T-helper 2 cell treated with Interferon-gamma antibody and Interleukin-4, amounts not matched to agents 5 μg/mL and 100 μg/mL, for 36 hours (primary cell): ENCODE results near the gene PTPRG.

Experiments used
- DNase-seq: peaks from one replicate; pipeline ENCODE4 v3.0.0; 2021; ENCODE audit warnings: low spot score
- H3K27ac Mint-ChIP-seq: one replicate; pipeline ENCODE4 v1.8.0; 2021; ENCODE audit warnings: mild to moderate bottlenecking, mixed read lengths
- H3K27me3 Mint-ChIP-seq: one replicate; pipeline ENCODE4 v1.8.0; 2021; ENCODE audit warnings: low read depth, mixed read lengths
- H3K36me3 Mint-ChIP-seq: one replicate; pipeline ENCODE4 v1.8.0; 2021; ENCODE audit warnings: low read depth, mixed read lengths
- H3K4me1 Mint-ChIP-seq: one replicate; pipeline ENCODE4 v1.8.0; 2021; ENCODE audit warnings: low read depth, mixed read lengths
- H3K4me3 Mint-ChIP-seq: one replicate; pipeline ENCODE4 v1.8.0; 2022; ENCODE audit warnings: mild to moderate bottlenecking, moderate library complexity, mixed read lengths
- H3K9me3 Mint-ChIP-seq: one replicate; pipeline ENCODE4 v1.8.0; 2021; ENCODE audit warnings: mixed read lengths

The PTPRG gene

DNA sequence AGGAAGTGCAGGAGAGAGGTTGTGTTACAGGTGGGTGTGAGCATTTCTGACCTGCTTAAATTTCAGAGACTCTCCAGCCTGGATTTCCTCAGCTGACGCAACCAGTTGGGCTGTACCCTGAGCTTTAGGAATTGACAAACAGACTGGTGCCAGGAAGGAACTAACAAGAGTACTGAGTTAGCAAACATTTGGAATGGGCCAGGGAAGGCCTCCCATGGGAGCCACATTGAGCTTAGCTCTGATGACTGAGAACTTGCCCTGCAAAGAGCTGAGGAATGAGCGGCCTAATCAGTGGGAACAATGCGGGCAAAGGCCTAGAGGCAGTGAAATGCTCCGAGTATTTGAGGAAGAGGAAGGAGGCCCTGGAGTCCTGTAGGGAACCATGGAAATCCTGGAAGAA lies 557.8 kb downstream of the PTPRG start:
- Mint-ChIP-seq H3K27me3 (no peaks in the 10 kb centered on the region), H3K9me3 (peaks cover 4% of the 10 kb centered on the region), H3K4me3 (no peak overlapping the region), H3K4me1 (no peaks in the 10 kb centered on the region), H3K27ac (no peak overlapping the region), H3K36me3 (no peaks in the 10 kb centered on the region)
- DNase-seq = no peak

DNA sequence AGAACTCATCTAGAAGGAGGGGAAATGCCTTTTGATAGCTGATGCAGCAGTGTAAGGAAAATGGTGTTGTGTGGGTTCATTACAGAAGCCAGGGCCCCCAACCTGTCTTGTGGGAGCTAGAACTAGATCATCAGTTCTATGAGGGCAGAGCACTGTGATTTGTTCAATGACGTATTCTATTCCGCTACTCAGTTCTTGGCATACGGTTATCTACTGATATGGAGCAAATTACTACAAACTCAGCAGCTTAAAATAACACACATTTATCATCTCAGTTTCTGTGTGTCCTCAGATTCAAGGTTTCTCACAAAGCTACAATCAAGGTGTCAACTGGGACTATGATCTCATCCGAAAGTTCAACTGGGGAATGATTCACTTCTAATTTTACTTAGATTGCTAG lies 561.4 kb downstream of the PTPRG start:
- Mint-ChIP-seq H3K27me3 (no peaks in the 10 kb centered on the region), H3K4me1 (no peaks in the 10 kb centered on the region), H3K36me3 (no peaks in the 10 kb centered on the region), H3K4me3 (no peak overlapping the region), H3K27ac (no peak overlapping the region), H3K9me3 (peaks cover 4% of the 10 kb centered on the region)
- DNase-seq = no peak

DNA sequence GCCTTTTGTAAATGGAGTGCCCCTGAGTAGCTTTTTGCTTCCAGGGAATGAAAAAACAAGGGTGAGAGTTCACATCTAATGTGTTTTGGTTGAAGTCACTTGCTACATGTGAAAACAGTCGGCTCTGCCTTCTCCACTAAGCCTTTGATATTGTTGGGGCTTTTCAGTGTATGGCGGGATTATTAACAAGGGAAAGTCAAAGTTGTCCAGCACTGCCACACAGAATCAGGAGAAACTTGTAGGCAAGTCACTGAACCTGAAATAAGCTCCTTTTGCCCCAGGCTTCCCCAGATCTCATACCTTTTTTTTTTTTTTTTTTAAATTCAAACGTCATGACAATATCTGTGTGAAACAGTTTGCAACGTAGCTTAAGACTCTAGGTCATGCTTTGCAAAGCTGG lies 564.0 kb downstream of the PTPRG start:
- H3K4me3 Mint-ChIP-seq = no peak overlapping the region
- H3K27me3 Mint-ChIP-seq = no peaks in the 10 kb centered on the region
- no peaks in the 10 kb centered on the region for H3K36me3 Mint-ChIP-seq
- DNase-seq = no peak
- no peaks in the 10 kb centered on the region for H3K4me1 Mint-ChIP-seq
- no peaks in the 10 kb centered on the region for H3K9me3 Mint-ChIP-seq
- no peak overlapping the region for H3K27ac Mint-ChIP-seq

DNA sequence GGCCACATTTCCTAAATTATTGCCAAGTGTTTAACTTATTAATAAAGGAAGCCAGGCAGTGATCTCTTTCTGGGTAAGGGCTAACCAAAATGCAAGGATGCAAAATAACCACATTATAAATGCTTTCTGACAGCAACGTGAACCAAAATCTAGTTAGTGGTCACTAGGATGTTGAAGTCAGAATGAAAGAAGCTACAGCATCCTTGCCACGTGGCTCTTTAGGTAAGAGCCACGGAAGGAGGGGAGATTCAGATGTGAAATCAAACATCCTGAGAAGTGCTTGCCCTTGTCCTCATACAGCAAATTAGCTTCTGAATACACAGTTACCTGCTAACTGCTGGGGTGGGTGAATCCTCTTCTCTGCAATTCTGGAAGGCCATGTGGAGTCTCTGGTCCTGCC lies 565.7 kb downstream of the PTPRG start:
- Mint-ChIP-seq H3K36me3 (no peaks in the 10 kb centered on the region), H3K4me3 (no peak overlapping the region), H3K27me3 (no peaks in the 10 kb centered on the region), H3K27ac (no peak overlapping the region), H3K4me1 (no peaks in the 10 kb centered on the region), H3K9me3 (no peaks in the 10 kb centered on the region)
- no peak for DNase-seq

DNA sequence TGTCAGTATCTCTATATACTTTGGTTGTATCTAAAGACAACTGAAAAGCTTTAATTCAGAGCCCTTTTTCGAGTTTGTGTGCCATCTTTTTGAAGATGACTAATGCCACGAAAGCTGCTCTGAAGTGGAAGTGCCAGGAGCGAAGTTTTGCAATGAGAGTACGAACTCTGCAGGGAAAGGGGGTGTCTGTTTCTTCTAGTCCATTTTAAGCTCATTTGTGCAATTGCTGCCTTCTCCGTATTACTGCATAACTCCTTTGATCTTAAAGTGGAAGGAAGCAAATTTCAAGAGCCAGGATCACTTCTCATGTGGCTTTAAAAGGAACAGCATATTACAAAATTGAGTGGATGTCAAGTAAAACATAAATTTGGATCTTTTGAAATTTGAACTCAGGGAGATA lies 566.7 kb downstream of the PTPRG start:
- no peak for DNase-seq
- H3K4me3 Mint-ChIP-seq = no peak overlapping the region
- H3K27ac Mint-ChIP-seq = no peak overlapping the region
- H3K27me3 Mint-ChIP-seq = peaks cover 2% of the 10 kb centered on the region
- H3K4me1 Mint-ChIP-seq = no peaks in the 10 kb centered on the region
- H3K36me3 Mint-ChIP-seq = no peaks in the 10 kb centered on the region
- no peaks in the 10 kb centered on the region for H3K9me3 Mint-ChIP-seq

DNA sequence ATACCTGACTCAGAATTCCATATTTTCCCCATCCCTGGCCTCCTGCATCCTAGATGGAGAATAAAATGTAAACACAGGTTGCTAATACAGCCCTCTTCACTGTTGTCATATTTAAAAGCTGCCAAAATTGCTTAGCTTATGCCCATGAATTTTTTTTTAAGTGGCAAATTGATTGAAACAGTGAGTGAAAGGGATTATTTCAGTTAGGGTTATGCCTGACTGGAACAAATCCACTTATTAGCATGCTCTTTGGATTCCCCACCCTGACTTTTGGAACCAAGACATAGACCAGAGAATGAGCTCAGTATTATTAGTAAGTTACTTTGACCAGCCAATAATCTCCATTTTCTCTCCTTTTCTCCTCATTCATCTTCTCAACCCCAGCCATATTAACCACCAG lies 567.3 kb downstream of the PTPRG start:
- no peak for DNase-seq
- Mint-ChIP-seq H3K4me3 (no peak overlapping the region), H3K27ac (no peak overlapping the region), H3K27me3 (peaks cover 2% of the 10 kb centered on the region), H3K9me3 (no peaks in the 10 kb centered on the region), H3K4me1 (no peaks in the 10 kb centered on the region), H3K36me3 (no peaks in the 10 kb centered on the region)

DNA sequence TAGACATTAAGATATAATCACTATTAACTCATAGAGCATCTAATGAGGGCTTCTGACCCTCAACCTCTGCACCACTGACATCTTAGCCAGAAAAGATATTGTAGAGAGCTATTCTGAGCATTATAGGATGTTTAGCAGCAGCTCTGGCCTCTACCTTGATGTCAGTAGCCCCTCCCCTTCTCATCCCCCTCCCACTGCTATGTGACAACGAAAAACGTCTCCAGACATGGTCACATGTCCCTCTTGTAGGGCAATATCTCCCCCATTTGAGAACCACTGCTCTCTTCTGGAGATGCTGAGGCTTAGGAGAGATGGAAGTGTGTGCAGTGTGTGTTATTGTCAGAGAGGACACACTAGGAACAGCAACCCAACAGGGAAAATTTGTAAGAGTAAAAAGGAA lies 569.7 kb downstream of the PTPRG start:
- H3K4me1 Mint-ChIP-seq = no peaks in the 10 kb centered on the region
- H3K9me3 Mint-ChIP-seq = no peaks in the 10 kb centered on the region
- H3K4me3 Mint-ChIP-seq = no peak overlapping the region
- H3K36me3 Mint-ChIP-seq = no peaks in the 10 kb centered on the region
- H3K27ac Mint-ChIP-seq = no peak overlapping the region
- no peak for DNase-seq
- peaks cover 2% of the 10 kb centered on the region for H3K27me3 Mint-ChIP-seq

DNA sequence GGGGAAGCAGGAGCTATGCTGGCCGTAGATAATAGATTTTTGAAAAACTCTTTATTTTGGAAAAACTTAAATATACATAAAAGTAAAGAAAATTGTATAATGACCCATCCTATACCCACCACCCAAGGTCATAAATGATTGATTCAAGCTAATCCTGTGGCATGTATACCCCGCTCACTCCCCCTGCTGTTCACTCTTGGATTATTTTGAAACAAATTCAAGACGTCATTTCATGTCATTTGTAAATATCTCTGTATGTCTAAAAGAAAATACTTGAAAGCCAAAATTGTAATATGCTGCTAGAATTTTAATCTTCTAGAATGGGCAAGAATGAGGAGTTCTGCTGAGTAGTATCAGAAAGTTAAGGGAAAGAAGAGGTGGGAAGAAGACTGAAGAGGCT lies 570.2 kb downstream of the PTPRG start:
- no peaks in the 10 kb centered on the region for H3K4me1 Mint-ChIP-seq
- no peak overlapping the region for H3K27ac Mint-ChIP-seq
- no peaks in the 10 kb centered on the region for H3K36me3 Mint-ChIP-seq
- DNase-seq = no peak
- H3K9me3 Mint-ChIP-seq = no peaks in the 10 kb centered on the region
- no peak overlapping the region for H3K4me3 Mint-ChIP-seq
- peaks cover 2% of the 10 kb centered on the region for H3K27me3 Mint-ChIP-seq

DNA sequence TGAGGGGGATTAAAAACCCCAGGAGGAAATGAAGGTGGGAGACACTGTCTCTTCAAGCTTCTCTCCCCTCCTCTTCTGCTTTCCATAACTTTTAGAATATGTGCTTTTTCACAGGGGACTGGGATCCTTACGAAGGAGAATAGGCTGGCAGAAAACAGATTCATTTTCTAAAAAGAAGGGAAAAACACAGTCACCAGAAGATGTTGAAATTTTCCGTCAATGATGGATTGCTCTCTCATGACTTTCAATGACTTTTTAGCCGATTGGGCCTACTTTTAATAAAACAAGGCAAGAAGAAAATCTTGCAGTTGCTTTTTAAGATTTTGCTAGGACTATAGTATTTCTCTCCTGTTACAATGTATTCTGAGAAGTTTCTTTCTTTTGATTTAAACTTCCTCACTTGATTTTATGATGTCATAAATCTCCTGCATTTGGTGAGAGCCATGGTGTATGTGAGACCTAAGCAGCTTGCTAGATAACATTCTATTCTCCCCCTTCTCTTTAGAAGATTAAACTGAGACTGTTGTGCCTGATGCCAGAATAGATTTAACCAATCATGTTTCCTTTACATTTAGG lies 570.7 kb downstream of the PTPRG start:
- H3K4me1 Mint-ChIP-seq = no peaks in the 10 kb centered on the region
- peaks cover 2% of the 10 kb centered on the region for H3K27me3 Mint-ChIP-seq
- H3K9me3 Mint-ChIP-seq = no peaks in the 10 kb centered on the region
- H3K36me3 Mint-ChIP-seq = no peaks in the 10 kb centered on the region
- no peak overlapping the region for H3K27ac Mint-ChIP-seq
- H3K4me3 Mint-ChIP-seq = no peak overlapping the region
- no peak for DNase-seq

DNA sequence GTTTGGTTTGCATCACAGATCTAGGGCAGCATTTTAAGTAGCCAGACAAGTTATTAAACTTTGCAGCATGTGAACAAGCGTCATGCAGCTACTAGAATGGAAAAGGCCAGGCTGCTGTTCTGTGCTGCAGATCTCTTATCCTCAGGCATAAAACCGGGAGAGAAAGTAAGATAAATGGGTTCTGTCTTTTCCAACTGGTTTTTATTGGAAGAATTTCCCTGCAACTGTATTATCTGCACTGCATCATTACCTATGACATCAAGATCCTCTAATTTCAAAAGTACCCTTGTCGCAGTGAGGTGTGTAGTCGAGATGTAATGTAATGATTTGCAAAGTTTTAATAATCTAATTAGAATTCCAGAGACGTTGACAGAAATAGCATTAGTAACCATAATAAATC lies 571.6 kb downstream of the PTPRG start:
- DNase-seq = no peak
- Mint-ChIP-seq H3K9me3 (no peaks in the 10 kb centered on the region), H3K36me3 (no peaks in the 10 kb centered on the region), H3K27ac (no peak overlapping the region), H3K27me3 (peaks cover 2% of the 10 kb centered on the region), H3K4me1 (no peaks in the 10 kb centered on the region), H3K4me3 (no peak overlapping the region)

DNA sequence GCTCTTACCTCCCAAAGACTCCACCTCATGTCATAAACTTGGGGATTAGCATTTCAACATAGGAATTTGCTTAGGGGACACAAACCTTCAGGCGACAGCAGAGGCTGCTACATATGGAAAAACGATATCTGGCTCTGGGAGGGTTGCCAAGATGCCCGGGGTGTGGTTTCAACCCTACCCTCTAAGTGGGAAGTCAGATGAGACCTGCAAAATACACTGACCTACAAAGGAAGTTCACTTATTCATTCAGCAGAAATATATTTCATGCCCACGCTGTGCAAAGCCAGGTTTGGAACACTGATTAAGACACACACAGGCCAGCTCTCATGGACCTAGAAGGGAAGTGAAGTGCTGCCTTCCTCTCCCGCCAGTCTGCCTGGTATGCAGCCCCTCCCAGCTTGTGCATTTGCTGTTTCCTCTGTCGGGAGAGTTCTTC lies 572.7 kb downstream of the PTPRG start:
- H3K9me3 Mint-ChIP-seq = no peaks in the 10 kb centered on the region
- no peak for DNase-seq

DNA sequence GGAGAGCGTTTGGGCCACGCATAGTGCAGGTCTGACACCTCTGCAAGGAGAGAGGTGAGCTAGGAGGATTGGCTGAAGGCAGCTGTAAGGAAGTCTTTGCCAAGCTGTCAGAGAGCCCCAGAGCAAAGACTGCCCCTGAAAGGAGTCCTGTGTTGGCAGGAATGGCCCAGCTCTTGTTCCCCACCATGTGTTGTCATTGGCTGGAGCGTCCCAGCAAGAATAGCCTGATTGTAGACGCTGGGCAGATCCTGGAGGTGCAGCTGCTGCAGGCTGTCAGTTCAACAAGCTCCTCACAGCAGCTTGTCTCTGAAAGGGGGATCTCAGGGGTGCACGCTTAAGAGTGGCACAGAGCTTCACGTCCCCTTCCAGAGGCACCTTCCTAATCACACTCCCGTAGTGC lies 574.4 kb downstream of the PTPRG start:
- Mint-ChIP-seq H3K4me3 (no peak overlapping the region), H3K27ac (no peak overlapping the region), H3K36me3 (no peaks in the 10 kb centered on the region), H3K27me3 (peaks cover 2% of the 10 kb centered on the region), H3K9me3 (no peaks in the 10 kb centered on the region), H3K4me1 (no peaks in the 10 kb centered on the region)
- DNase-seq = no peak

More for the DNA sequence above, 572.7 kb downstream of the PTPRG start:
- H3K27ac Mint-ChIP-seq = no peak overlapping the region
- peaks cover 2% of the 10 kb centered on the region for H3K27me3 Mint-ChIP-seq
- no peaks in the 10 kb centered on the region for H3K4me1 Mint-ChIP-seq
- H3K36me3 Mint-ChIP-seq = no peaks in the 10 kb centered on the region
- no peak overlapping the region for H3K4me3 Mint-ChIP-seq

DNA sequence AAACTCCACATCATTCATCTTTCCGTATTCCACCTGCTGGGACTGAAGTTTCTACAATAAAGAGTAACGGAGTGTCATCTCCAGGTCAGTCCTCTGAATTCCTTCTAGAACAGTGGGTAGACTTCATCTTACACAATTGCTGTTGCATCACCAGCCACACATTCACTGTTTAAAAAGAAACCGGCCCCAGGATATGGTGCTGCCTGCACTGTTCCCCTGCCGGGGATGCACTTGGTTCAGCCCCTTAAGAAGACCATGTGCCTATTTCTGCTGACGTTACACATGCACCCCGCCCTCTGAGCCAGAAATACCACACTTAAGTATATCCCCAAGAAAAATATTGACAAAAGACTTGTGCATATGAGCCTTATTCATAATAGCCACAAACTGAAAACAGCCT lies 578.6 kb downstream of the PTPRG start:
- DNase-seq = no peak
- Mint-ChIP-seq H3K4me3 (no peak overlapping the region), H3K36me3 (no peaks in the 10 kb centered on the region), H3K27ac (no peak overlapping the region), H3K27me3 (no peaks in the 10 kb centered on the region), H3K4me1 (no peaks in the 10 kb centered on the region), H3K9me3 (no peaks in the 10 kb centered on the region)

DNA sequence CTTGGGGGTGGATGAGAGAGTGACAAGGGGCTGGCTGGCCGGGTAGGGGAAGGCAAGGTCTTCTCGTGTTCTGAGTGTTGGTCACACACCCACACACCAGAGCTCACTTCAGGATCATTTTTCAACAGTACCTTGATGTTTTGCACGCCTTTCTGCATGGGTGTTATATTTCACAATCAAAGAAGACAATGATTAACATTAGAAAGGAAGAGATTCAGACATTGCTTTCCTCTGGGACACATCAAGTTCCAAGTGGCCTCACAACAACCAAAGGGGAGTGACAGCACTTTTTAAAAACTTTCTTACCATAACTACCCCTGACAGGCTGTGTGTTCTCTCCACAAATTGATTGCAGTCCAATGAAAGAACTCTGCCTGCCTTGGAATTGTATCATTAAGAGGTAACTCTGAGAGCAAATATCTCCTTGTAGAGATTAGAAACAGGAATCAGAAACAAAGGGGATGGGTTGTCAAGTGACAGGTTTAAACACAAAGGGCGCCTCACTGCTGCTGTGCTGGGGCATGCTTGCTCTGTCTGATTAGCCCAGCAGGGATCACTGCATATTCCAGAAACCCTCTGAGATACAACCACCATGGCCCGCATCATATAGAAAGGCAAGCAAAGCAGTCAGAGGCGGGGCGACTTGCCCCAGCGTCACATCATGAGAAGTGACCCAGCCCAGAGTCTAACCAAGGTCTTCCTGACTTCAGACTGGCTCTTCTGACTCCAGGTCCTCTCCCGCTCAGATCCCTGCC lies 581.1 kb downstream of the PTPRG start:
- Mint-ChIP-seq H3K4me3 (no peak overlapping the region), H3K27ac (no peak overlapping the region), H3K27me3 (no peaks in the 10 kb centered on the region), H3K4me1 (no peaks in the 10 kb centered on the region), H3K36me3 (no peaks in the 10 kb centered on the region), H3K9me3 (no peaks in the 10 kb centered on the region)
- DNase-seq = no peak
